HG03575 (cell line): ENCODE results near the gene SLC43A3.

Experiments
- ATAC-seq: cut with Tn5 transposase; IDR thresholded peaks from one replicate; pipeline ENCODE4 v1.9.1; 2021; ENCODE audit not compliant: unreplicated experiment, insufficient number of reproducible peaks, low FRiP score; ENCODE audit errors: extremely low read depth

SLC43A3 gene

DNA sequence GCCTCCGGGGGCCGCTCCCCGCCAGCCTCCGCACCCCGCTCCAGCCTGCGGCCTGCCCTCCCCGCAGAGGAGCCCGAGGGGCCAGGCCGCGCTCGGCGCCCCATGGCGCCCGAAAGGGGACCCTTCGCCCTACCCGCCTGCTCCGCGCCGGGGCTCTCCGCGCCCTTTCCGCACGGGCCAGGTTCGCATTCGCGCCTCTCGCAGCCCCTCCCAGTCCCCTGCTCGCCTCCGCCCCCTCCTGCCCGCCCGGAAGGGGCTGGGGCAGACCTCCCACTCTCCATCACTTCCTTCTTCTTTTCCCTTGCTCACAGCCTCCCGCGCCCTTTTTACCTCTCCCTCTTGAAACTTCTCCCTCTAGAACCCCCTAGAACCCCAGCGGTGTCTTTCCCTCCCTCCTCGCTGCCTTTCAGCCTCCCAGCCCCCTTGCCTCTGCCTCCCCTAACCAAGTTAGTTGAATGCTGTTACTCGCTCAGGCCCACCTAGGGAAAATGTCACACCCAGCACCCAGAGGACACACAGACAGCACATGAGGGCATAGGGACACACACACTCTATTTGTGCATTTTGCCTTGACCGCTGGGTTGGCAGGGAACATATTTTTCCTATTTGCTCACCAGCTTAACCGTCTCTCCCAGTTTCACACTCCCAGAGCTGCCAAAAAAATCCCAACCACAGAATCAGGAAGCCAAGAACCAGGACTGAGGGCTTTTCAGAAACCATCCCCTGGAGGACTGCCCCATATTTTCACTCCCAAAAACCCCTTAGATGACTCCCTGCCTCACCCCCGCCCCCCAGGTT lies at the start of gene SLC43A3:
SLC43A3 (minus strand) TSS at position 193 of the 798 bp plus-strand sequence. CDS start 949 bp downstream, outside the sequence.
- no peak for ATAC-seq

GRCh38 chr11:57476047-57476756 lies 49.3 kb upstream of the SLC43A3 start:
- ATAC-seq, result no peak

GRCh38 chr11:57475671-57476046 lies 48.7 kb upstream of the SLC43A3 start:
- ATAC-seq, result no peak

GRCh38 chr11:57475191-57475590 lies 48.3 kb upstream of the SLC43A3 start:
- no peak for ATAC-seq

DNA sequence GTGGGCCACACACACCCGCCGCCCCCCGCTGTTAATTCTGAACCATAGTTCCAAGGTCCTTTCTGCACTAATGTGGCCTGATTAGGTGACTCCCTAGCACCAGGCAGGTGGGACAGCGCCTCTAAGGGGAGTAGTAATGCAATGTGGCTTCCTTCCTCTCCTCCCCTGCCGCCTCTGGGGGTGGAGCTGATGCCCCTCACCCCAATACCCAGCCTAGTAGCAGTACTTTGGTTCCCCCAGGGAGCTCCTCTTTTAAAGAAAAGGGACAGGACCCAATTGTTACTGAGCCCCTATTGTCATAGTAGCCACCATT lies 47.8 kb upstream of the SLC43A3 start:
- ATAC-seq, result no peak

DNA sequence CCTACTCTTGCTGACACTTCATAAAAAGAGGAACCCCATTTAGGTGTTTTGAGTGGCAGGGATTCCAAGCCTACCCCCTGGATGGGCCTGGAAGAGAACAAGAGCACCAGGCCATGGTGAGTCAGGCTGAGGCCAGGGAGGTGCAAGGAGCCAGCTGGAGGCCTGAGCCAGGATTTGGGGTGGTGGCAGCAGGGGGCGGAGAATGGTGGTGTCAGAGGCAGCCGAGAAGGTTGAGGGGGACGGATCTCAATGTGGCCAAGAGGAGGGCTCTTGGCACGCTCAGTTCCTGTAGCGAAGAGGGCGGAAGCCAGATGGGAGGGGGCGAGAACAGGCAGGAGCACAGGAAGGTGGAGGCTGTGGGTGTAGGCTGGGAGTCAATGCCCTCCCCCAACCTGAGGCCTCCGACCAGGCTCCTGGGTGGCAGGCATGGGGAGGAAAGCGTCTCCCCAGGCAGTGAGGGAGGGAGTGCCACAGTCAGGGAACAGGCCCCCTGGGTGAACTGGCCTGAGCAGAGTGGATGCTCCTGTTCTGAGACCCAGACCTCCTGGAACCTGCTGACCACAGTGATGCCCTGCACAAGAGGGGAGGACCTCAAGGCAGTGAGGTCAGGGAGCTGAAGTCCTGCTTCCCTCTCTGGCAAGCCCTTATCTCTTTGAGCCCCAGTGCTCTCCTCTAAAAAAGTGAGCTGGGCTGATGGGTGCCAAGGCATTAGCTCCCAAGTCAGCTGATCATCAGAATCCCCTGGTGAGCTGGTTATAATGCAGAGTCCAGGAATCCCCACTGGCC lies 47.3 kb upstream of the SLC43A3 start:
- ATAC-seq, result peak; percentile 37

DNA sequence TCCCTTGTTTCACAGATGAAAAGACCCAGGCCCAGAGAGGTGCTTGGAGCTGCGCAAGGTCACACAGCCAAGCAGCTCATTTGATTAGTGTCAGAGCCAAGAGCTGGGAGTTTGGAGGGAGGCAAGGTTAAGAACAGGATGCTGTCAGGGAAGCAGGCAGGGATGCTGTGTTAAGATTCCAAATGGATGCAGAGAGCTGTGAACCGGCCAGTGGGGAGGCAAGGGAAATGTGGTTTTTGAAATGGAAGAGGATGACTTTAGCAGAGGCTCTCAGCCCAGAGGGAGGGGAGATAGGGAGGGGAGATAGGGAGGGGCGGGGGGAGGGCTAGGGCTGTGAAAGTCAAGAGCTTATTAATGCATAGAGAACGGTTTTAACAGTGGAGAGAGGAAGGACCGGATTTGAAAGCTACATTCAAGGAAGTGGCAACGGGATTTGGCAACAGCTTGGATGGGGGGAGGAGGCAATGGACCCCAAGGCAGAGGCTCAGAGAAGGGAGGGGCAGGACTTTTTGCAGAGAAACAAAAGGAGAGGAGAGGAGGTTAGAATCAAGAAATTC lies 46.4 kb upstream of the SLC43A3 start:
- no peak for ATAC-seq

- ATAC-seq, result no peak
Measured at GRCh38 chr11:57471496-57471895, 44.6 kb upstream of the SLC43A3 start.

GRCh38 chr11:57469268-57469667 lies 42.3 kb upstream of the SLC43A3 start:
- ATAC-seq, result no peak

DNA sequence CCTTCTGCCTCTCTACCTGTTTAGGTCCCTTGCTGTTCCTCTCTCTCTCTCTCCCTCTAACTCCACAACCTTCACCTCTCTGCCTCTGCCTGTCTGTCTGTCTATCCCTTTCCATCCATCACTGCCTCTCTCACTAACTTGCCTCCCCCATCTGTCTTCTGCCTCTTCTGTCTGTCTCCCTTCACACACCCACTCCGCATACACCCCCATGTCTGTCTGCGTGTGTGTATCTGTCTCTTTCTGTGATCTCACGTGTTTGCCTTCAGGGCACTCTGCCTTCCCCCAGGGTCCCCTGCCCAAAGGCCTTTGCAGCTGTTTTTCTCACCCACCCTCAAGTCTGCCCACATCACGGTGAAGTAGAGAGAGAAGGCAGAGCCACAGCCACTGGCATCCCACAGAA lies 41.4 kb upstream of the SLC43A3 start:
- ATAC-seq, result no peak

DNA sequence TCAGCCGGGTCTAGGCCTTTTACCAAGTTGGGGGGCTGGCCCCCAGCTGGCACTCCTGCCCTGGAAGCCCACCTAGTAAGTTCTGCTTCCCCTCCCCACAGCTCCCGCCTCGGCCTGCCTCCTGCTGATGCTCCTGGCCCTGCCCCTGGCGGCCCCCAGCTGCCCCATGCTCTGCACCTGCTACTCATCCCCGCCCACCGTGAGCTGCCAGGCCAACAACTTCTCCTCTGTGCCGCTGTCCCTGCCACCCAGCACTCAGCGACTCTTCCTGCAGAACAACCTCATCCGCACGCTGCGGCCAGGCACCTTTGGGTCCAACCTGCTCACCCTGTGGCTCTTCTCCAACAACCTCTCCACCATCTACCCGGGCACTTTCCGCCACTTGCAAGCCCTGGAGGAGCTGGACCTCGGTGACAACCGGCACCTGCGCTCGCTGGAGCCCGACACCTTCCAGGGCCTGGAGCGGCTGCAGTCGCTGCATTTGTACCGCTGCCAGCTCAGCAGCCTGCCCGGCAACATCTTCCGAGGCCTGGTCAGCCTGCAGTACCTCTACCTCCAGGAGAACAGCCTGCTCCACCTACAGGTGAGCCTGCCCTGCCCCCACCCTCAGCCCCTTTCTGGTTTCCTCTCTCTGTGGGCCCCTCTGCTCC lies 40.7 kb upstream of the SLC43A3 start:
- no peak for ATAC-seq

DNA sequence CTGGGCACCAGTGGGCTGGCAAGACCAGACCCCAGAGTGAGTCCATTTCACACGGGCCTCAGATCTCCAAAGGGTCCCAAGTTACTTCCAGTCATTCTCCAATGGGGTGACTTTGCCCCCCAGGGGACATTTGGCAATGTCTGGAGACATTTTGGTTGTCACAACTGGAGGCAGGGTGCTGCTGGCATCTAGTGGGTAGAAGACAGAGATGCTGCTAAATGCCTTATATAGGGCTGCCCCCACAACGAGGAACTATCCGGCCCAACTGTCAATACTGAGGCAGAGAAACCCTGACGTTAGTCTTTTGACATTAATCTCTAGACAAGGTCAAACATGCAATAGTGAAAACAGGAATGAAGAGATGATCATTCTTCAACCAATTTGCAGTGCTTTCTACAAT lies 39.8 kb upstream of the SLC43A3 start:
- no peak for ATAC-seq

DNA sequence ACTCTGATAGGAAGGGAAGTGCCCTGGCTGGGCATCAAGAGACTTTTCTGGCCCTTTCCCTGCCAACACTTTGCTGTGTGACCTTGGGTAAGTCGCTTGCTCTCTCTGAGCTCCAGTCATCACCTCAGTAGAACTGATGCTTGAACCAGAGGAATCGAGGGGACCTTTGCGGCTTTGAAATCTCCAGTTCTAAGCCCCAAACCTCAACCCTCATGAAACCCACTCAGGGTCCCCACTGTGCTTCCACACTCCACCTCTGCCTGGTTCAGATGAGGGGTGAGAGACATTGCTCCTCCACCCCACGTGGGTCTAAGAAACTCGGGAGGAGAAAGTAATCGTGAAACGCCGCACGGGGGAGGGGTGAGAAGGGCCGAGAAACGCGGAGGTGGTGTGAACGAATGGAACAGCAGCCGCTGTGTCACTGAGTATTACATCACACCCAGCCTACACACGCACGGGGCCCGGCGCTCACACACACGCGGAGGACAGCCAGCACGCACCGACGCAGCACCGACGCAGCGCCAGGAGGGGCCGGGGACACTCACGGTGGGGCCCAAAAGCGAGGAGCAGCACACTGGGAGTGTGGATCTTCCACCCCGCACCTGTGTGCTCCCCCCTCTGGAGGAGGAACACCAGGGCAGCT lies 37.7 kb upstream of the SLC43A3 start:
- ATAC-seq, result no peak

GRCh38 chr11:57463671-57464538 lies 37.0 kb upstream of the SLC43A3 start:
- ATAC-seq, result no peak

DNA sequence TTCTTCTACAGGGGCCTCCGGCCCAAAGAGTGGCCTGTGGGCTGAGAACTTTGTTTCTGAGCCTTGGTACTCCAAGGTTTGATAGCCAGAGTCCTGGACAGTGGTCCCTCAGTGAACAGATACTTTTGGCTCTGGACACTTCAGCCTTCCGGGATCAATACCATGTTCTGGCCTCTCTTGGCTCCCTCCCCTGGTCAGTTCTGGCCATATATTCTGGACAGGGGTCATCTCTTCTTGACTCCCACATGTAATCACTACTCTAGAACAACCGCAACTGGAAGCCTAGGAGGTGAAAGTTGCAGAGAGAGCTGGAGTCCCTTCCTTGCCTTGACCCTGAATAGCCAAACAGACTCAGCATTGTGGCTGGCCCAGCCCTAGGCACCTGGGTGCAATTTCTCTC lies 35.7 kb upstream of the SLC43A3 start:
- no peak for ATAC-seq

GRCh38 chr11:57461841-57462489 lies 35.0 kb upstream of the SLC43A3 start:
- no peak for ATAC-seq
